NCI-H524 treated with DMSO at 0.1 percent for 48 hours (cell line): ENCODE data around the gene TM9SF1.

ENCODE experiments used
- DNase-seq: peaks from one replicate; lab custom pipeline; 2025; lab: John Stamatoyannopoulos, UW

Gene TM9SF1

GRCh38 chr14:24195186-24196070, at the start of gene TM9SF1:
Gene TM9SF1 (minus strand): TSS chr14:24195441. CDS start chr14:24195019, 422 bp downstream.
- no peak for DNase-seq

GRCh38 chr14:24243336-24243836, 48.1 kb upstream of the TM9SF1 start:
- no peak for DNase-seq

DNA sequence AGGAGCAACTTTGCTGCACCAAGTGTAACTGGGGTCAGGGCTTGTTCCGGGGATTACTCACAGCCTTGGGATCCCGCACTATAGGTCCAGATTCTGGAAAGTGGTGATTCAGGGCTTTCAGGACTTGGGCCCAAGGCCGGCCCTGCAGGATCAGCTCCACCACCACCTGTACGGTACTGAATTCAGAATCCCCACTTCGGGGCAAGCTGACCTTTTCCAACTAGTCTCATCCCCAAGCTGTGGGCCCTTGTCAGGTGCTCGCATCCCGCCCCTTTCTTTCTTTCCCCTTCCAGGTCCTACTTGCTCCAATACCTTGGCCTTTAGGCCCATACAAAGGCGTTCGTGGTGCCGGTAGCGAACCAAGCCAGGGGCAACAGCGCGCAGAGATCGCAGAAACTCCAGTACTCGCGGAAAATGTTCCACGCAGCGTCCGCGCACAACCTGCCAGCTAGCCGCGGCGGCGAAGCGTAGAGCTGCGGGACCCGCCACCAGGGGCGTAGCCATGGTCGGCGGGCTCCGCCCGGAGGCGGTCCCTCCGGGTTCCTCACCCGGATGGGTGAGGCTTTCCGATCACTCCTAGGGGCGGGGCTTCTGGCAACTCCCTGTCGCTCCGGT, 46.7 kb upstream of the TM9SF1 start:
- peak; percentile 94 for DNase-seq

GRCh38 chr14:24240110-24240918, 45.1 kb upstream of the TM9SF1 start:
- no peak for DNase-seq

GRCh38 chr14:24238527-24239037, 43.3 kb upstream of the TM9SF1 start:
- no peak for DNase-seq

GRCh38 chr14:24238123-24238522, 42.9 kb upstream of the TM9SF1 start:
- DNase-seq: no peak

- no peak for DNase-seq
These were observed 42.3 kb upstream of the TM9SF1 start for GRCh38 chr14:24237463-24237955.

GRCh38 chr14:24236689-24237462, 41.6 kb upstream of the TM9SF1 start:
- no peak for DNase-seq

DNA sequence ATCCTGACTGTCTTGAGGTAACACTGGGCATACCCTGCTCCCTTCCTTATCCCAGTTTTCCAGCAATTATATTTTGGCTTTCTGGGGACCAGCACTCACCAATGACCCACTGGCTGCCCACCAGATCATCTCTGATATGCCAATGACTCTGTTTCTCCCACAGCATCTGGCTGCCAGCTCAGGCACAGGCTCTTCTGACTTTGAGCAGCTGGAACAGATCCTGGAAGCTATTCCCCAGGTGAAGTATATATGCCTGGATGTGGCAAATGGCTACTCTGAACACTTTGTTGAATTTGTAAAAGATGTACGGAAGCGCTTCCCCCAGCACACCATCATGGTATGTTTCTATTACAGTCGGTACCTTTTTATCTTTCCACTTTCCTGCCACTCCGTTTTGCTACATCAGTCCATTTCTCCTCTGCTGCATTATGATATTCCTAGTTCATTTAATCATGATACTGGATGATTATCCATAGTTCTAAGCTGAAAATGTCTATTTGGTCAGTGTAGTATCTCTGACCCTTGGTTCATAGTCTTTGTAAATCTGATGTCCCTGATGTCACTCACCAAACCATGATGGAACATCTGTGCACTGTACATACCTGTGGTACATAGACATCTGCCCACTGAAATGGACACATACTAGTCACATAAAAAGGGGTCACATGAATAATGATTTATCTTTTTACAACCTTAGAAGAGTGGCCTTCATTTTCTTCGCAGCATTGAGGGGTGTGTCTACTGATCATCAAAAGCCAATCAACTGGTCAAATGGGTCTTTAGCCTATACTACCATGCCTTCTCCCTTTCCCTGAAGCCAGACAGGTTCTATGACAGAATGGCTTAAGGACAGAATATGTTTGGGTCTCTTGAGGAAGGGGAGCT, 40.8 kb upstream of the TM9SF1 start:
- no peak for DNase-seq

- DNase-seq: no peak
These were observed 39.1 kb upstream of the TM9SF1 start for GRCh38 chr14:24234095-24235005.

GRCh38 chr14:24233538-24233866, 38.3 kb upstream of the TM9SF1 start:
- no peak for DNase-seq

DNA sequence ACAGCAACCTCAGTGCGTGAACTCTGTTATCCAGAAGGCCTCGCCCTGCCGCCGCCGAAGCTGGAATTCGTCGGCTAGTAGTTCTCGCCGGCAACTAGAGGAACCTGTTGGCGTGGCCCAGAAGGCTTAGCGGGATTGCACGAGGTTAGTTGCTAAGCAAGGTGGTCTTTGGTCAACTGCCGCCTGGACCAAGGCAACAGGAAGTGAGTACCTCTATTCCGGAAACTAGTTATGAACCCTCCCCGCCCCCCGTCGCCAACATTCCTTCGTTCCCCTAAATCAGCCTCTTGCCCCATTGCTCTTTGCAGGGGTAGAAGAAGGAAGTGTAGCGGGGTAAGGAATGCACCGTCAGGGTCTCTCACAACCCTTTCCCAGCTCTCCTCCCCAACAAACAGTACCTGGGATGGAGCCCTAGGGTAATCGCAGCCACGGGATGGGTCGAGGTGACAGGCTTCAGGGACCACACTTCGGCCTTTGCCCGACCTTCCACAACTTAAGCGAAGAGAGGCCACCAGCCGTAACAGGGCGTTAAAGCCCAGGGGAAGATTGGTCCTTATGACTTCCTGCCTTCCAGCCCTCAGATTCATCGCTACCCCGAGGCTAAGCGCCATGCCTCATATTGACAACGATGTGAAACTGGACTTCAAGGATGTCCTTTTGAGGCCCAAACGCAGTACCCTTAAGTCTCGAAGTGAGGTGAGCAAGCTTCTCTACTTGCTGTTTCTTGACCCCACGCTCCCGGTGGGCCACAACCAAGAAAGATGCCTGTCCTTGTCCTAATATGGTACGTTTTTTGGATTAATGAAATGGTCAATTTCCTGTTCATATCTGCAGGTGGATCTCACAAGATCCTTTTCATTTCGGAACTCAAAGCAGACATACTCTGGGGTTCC, 37.6 kb upstream of the TM9SF1 start, which contains the start of gene GMPR2:
TSS of gene GMPR2 (plus strand) at position 285 of the 893 bp plus-strand sequence. CDS start at position 610, 325 bp downstream.
- peak; percentile 77 for DNase-seq

DNA sequence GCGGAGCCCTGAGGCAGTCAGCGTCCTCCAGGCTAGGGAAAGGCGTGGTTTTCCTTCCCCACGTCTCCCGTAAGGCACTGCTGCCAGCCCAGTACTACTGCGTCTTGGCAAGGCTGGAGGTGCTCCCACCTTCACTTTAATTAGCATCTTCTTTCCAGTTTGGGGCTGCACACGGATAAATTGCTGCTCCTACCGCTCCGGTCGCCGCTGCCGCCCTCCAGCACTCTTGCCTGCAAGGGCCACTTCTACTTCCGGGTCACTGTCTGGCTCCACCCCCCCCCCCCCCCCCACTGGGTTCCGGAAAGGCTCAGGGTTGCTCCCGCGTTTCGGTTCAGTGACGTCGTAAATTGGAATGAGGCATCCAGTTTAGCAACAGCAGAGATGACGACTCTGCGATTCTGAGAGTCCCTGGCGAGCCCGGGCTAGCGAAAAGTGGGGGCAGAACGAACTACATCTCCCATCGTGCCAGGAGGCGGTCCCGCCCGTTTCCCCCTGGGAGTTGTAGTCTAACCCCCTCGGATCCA, 36.9 kb upstream of the TM9SF1 start, which contains the start of gene NEDD8:
TSS of gene NEDD8 (minus strand) at position 247 of the 524 bp plus-strand sequence. CDS start at position 147, 100 bp downstream.
- peak; percentile 82 for DNase-seq

DNA sequence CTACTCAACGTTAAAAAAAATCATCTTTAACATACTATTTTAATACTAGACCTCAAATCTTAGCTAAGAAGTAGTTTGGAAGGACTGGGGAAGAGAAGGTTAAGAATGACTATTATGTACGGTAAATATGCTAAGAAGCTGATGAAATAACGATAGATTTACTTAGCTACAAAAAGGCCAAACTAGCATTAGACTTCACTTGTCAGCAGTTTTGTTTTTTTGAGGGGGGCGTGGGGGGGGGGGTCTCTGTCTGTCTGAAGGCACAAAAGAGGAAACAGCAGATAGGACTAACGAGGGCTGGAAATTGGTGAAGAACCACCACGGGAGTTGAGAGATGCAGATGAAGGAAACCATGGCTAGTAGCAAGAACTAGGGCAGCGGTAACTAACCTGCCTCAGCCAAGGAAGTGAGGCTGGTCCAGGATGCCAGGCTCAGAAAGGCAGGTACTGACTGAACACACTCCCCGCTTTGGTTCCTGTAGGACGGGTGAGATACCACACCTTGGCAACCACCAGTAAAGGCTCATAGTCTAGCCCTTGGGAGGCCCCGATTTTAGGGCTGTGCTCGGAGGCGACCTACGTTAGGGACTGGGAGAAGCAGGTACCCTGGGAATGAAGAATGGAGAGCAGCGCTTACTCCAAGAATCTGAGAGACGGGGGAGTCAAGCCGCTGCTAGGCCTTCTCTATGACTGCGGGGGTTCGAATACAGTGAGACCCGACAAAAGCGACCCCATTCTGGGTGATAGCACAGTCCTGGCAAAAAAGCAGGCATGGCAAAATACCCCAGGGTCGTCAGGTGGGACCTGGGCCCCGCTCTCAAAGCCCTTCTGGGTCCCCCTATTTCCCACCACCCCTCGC, 36.3 kb upstream of the TM9SF1 start:
- no peak for DNase-seq

DNA sequence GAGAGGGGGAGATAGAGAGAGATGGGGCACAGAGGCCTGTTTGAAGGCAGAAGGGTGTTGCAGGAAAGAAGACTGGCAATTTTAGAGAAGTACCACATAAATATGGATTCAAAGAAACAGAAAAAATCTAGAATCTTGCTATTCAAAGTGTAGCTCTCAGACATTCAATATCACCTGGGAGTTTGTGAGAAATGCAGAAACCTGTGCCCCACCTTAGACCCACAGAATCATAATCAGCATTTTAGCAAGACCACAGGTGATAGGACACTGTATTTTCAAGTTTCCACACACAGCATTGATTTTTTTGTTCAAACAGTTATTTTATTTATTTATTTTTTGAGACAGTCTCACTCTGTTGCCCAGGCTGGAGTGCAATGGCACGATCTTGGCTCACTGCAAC, 33.7 kb upstream of the TM9SF1 start:
- DNase-seq: no peak

DNA sequence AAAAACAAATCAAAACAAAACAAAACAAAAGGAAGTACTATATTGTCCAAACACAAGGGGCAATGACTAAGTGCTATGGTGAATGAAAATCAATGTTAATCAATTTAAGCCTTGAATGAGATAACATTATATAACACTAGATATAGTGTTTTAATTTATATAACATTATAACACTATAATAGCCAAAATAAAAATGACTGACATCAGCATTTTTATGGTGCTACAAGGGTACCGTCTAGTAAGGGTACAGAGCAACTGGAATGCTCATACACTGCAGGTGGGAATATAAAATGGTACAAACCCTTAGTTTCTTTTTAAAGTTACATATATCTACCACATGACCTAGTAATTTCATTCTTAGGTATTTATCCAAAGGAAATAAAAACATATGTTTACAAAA, 31.2 kb upstream of the TM9SF1 start:
- DNase-seq: no peak

DNA sequence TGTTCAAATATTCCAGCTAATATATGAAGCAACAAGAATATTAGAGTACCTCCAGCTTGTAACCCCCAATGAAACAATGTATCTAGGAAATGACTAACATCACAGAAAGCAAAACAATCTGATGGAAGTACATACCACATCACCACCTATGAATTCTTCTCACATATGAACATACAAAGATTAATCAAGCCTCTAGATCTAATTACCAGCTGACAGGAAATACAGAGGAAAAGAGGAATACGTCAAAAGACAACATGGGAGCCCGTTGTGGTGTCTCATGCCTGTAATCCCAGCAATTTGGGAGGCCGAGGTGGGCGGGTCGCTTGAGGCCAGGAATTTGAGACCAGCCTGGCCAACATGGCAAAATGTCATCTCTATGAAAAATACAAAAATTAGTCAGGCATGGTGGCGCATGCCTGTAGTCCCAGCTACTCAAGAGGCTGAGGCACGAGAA, 29.4 kb upstream of the TM9SF1 start:
- no peak for DNase-seq
